Lung (tissue), 12 donors: ENCODE data around the gene MIPOL1. TPM values are rescaled to one million over a fixed set of nuclear protein-coding genes. Genes with fewer than 3 reads are reported as not detected.
"Not testable (repeated sequence)": the region's sequence is repeated elsewhere in the genome, so short reads cannot be mapped to it uniquely, and the experiment has no call there.

Experiments
- ATAC-seq: fragments of 200-7000 bp; cut with Tn5 transposase; one replicate; pipeline ENCODE4 v1.9.1; 2020; ENCODE audit warnings: moderate number of reproducible peaks; ENCODE audit not compliant: insufficient read depth, low FRiP score
- DNase-seq, 3 donors: peaks; one replicate each; pipeline ENCODE4 v3.0.0-alpha.2; 2013 to 2017
- H3K27ac ChIP-seq, 2 donors: one replicate each; pipeline ENCODE4 v1.5.1; 2013; ENCODE audit warnings: mild to moderate bottlenecking in 2 of 2, moderate library complexity in 2 of 2, control low read depth in 1 of 2, inconsistent platforms in 1 of 2, low read depth in 1 of 2, low read length in 1 of 2
- H3K27me3 ChIP-seq, 3 donors: one replicate each; pipeline ENCODE4 v1.5.1; 2013; ENCODE audit warnings: low read length in 2 of 3; ENCODE audit not compliant: control insufficient read depth in 3 of 3, insufficient read depth in 3 of 3
- H3K36me3 ChIP-seq, 4 donors: one replicate each; pipeline ENCODE4 v1.5.1; 2013; ENCODE audit warnings: low read length in 4 of 4, mild to moderate bottlenecking in 1 of 4, moderate library complexity in 1 of 4; ENCODE audit not compliant: control insufficient read depth in 4 of 4, insufficient read depth in 4 of 4
- H3K4me1 ChIP-seq, 5 donors: one replicate each; pipeline ENCODE4 v1.5.1; 2013; ENCODE audit warnings: low read length in 5 of 5, mild to moderate bottlenecking in 2 of 5, moderate library complexity in 1 of 5; ENCODE audit not compliant: control insufficient read depth in 5 of 5, insufficient read depth in 5 of 5
- H3K4me3 ChIP-seq: one replicate; pipeline ENCODE4 v1.5.1; 2013; ENCODE audit warnings: mild to moderate bottlenecking, control low read depth, moderate library complexity
- H3K9ac ChIP-seq, 2 donors: one replicate each; pipeline ENCODE4 v1.5.1; 2013; ENCODE audit warnings: low read length in 2 of 2, control low read depth in 1 of 2; ENCODE audit not compliant: insufficient read depth in 1 of 2
- H3K9me3 ChIP-seq, 4 donors: one replicate each; pipeline ENCODE4 v1.5.1; 2013; ENCODE audit warnings: low read length in 3 of 4, mild to moderate bottlenecking in 1 of 4, moderate library complexity in 1 of 4; ENCODE audit not compliant: control insufficient read depth in 4 of 4, insufficient read depth in 3 of 4
- WGBS, 2 donors: extraction: QIAGEN DNeasy Blood & Tissue Kit; methylation state at CpG; one replicate each; pipeline ENCODE4 v1.1.7; 2013; 5-methylcytosine and 5-hydroxymethylcytosine counted together
- polyA plus RNA-seq, 2 donors: library from polyadenylated mRNA; stranded (reverse); fragments of 200-250 nt; gene quantifications; one replicate each; pipeline ENCODE4 v1.2.1, GENCODE V29; 2013
- total RNA-seq, 2 donors: library from RNA; depleted of rRNA in 1 of 2; stranded (reverse); fragments of >200 nt in 1 of 2; gene quantifications; one replicate each; pipeline ENCODE4 v1.2.1, GENCODE V29; 2014 to 2021
- TF ChIP-seq, protein P1 (sequence below): IDR thresholded peaks from 2 replicates; pipeline ENCODE4 v1.5.1; 2012; ENCODE audit warnings: mild to moderate bottlenecking; ENCODE audit errors: control extremely low read depth, extremely low read depth
- donor health status: control.
- donor health status: control.
- donor health status: Bipolar disorder and iron deficiency.
- donor health status: healthy.
- donor health status: DM: yes; HTN: yes; CAD: no.

MIPOL1 gene
- total and polyA plus RNA-seq, 4 donors, result 2.3 to 49.9 (median 7.0) TPM

DNA sequence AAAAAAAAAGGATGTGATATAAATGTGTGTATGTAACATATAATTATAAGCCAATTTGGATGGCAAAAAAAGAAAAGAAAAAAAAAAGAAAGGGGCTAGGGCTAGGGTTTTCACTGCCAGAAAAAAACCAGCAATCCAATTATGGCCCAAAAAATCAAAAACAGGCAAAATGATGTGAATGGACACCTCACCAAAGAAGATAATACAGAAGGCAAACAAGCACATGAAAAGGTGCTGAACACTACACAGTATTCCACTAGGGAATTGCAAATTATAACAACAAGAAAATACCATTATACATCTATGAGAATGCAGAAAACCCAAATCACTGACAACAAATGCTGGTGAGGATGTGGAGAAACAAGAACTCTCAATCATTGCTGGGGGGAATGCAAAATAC is 12.1 kb upstream of the MIPOL1 start:
- Histone ChIP-seq H3K36me3 (no peaks in the 10 kb centered on the region), H3K4me3 (no peak overlapping the region), H3K9me3 (no peaks in the 10 kb centered on the region), H3K4me1 (no peaks in the 10 kb centered on the region), H3K27me3 (no peaks in the 10 kb centered on the region), H3K9ac (no peak overlapping the region), H3K27ac (no peak overlapping the region)
- DNase-seq (no peak), ATAC-seq (no peak)
- TF ChIP-seq, protein P1, sequence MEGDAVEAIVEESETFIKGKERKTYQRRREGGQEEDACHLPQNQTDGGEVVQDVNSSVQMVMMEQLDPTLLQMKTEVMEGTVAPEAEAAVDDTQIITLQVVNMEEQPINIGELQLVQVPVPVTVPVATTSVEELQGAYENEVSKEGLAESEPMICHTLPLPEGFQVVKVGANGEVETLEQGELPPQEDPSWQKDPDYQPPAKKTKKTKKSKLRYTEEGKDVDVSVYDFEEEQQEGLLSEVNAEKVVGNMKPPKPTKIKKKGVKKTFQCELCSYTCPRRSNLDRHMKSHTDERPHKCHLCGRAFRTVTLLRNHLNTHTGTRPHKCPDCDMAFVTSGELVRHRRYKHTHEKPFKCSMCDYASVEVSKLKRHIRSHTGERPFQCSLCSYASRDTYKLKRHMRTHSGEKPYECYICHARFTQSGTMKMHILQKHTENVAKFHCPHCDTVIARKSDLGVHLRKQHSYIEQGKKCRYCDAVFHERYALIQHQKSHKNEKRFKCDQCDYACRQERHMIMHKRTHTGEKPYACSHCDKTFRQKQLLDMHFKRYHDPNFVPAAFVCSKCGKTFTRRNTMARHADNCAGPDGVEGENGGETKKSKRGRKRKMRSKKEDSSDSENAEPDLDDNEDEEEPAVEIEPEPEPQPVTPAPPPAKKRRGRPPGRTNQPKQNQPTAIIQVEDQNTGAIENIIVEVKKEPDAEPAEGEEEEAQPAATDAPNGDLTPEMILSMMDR, result no peak

- H3K4me1 ChIP-seq, result no peaks in the 10 kb centered on the region
- no peaks in the 10 kb centered on the region for H3K27me3 ChIP-seq
- H3K9me3 ChIP-seq, result no peaks in the 10 kb centered on the region
- TF ChIP-seq, protein P1, result no peak
- H3K36me3 ChIP-seq, result no peaks in the 10 kb centered on the region
- no peak overlapping the region for H3K9ac ChIP-seq
- no peak for DNase-seq
- no peak overlapping the region for H3K27ac ChIP-seq
- no peak overlapping the region for H3K4me3 ChIP-seq
- no peak for ATAC-seq
- WGBS, 2 donors, result 85 to 95% methylated on average over 1 of the region's 1 CpG
Measured at GRCh38 chr14:37186865-37187264, 10.9 kb upstream of the MIPOL1 start.

DNA sequence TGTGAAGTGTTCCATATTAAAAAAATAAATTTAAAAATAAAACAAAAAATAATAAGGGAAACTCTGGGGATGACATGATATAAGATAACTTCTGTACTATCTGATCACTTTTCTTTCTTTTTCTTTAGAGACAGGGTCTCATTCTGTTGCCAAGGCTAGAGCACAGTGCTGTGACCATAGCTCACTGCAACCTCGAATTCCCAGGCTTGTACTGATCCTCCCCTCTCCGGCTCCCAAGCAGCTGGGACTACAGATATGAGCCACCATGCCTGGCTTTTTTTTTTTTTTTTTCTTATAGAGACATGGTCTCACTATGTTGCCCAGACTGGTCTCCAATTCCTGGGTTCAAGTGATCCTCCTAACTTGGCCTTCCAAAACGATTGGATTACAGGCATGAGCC is 10.4 kb upstream of the MIPOL1 start:
- WGBS, 2 donors, result 84% methylated on average over 3 of the region's 3 CpGs
- no peaks in the 10 kb centered on the region for H3K4me1 ChIP-seq
- H3K9me3 ChIP-seq, result no peaks in the 10 kb centered on the region
- no peak overlapping the region for H3K4me3 ChIP-seq
- H3K36me3 ChIP-seq, result no peaks in the 10 kb centered on the region
- H3K27ac ChIP-seq, result no peak overlapping the region
- no peak for ATAC-seq
- no peak for DNase-seq
- TF ChIP-seq, protein P1, result no peak
- H3K9ac ChIP-seq, result no peak overlapping the region
- H3K27me3 ChIP-seq, result no peaks in the 10 kb centered on the region

- H3K9ac ChIP-seq, H3K9me3 ChIP-seq, DNase-seq, H3K36me3 ChIP-seq, H3K4me1 ChIP-seq, H3K27ac ChIP-seq, H3K4me3 ChIP-seq, H3K27me3 ChIP-seq, ATAC-seq: not testable (repeated sequence)
- 80 to 87% methylated on average over 9 of the region's 9 CpGs for WGBS, 2 donors
Measured at GRCh38 chr14:37187840-37188577, 9.7 kb upstream of the MIPOL1 start.

DNA sequence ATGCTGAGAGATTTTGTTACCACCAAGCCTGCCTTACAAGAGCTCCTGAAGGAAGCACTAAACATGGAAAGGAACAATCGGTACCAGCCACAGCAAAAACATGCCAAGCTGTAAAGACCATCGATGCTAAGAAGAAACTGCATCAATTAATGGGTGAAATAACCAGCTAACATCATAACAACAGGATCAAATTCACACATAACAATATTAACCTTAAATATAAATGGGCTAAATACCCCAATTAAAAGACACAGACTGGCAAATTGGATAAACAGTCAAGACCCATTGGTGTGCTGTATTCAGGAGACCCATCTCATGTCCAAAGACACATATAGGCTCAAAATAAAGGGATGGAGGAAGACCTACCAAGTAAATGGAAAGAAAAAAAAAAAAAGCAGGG is 8.0 kb upstream of the MIPOL1 start:
- not testable (repeated sequence) for H3K27ac ChIP-seq, ATAC-seq, H3K4me3 ChIP-seq, H3K9me3 ChIP-seq, H3K36me3 ChIP-seq, H3K27me3 ChIP-seq, DNase-seq, H3K4me1 ChIP-seq, H3K9ac ChIP-seq
- 91 to 98% methylated on average over 2 of the region's 2 CpGs for WGBS, 2 donors
